CD4-positive, alpha-beta T cell treated with Interleukin-2 at 100 ng/mL for 4 hours (primary cell): ENCODE measurements around the gene FAM83D.

ENCODE experiments used
- DNase-seq: peaks from one replicate; pipeline ENCODE4 v3.0.0-alpha.2; 2020; ENCODE audit warnings: low spot score

The FAM83D gene

DNA sequence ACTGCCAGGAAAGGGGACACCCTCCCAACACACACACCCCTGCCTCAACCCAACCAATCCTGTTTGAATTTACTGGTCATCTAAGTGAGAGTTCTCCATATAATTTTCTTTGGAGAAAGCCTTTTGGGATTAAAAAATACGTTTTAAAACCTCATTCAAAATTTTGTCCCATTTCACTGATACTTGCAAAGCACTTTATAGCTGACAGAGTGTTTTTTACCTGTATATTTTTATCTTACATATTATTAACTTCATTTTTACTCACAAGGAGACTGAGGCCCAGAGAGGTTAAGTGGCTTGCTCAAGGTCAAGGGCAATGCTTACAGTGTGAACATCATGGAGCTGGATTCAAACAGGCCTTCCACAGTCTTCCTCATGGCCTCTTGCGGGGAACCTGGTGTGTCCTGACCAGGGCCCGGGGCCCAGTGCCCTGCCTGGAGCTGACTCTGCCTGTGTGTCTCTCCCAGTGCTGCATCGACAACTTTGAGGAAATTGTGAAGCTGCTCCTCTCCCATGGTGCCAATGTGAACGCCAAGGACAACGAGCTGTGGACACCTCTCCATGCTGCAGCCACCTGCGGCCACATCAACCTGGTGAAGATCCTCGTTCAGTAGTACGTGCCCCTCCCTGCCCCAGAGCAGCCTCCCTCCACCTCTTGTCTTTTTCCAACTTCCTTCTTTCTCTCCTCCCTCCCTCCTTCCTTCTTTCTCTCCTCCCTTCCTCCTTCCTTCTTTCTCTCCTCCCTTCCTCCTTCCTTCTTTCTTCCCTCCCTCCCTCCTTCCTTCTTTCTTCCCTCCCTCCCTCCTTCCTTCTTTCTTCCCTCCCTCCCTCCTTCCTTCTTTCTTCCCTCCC, 30.9 kb upstream of the FAM83D start:
- no peak for DNase-seq

DNA sequence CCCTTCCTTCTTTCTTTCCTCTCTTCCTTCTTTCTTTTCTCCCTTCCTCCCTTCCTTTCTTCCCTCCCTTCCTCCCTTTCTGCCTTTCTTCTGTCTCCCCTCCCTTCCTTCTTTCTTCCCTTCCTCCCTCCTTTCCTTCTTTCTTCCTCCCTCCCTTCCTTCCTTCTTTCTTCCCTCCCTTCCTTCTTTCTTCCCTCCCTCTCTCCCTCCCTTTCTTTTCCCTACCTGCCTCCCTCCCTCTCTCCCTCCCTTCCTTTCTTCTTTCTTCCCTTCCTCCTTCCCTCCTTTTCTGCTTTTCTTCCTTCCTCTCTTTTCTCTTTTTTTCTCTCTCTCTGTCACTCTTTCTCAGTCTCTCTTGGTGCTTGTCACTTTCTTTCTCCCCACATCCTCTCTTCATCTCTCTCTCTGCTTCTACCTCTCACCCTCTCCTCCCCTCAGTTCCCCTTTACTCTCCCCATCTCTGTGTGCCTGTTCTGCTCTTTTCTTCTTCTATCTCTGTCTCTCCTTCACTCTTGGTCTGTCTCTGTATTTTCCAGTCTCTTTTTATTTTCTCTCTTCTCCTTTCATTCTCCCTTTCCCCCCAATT, 30.1 kb upstream of the FAM83D start:
- DNase-seq, result no peak

DNA sequence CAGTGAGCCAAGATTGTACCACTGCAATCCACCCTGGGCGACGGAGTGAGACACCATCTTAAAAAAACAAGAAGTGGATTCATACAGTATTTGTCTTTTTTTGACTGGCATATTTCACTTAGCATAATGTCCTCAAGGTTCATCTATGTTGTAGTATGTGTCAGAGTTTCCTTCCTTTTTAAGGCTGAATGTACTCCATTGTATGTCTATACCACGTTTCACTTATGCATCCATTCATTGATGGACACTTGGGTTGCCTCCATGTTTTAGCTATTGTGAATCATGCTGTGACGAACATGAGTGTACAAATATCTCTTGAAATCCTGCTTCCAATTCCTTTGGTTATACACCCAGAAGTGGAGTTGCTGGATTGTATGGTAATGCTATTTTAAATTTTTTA, 28.9 kb upstream of the FAM83D start:
- DNase-seq, result no peak

DNA sequence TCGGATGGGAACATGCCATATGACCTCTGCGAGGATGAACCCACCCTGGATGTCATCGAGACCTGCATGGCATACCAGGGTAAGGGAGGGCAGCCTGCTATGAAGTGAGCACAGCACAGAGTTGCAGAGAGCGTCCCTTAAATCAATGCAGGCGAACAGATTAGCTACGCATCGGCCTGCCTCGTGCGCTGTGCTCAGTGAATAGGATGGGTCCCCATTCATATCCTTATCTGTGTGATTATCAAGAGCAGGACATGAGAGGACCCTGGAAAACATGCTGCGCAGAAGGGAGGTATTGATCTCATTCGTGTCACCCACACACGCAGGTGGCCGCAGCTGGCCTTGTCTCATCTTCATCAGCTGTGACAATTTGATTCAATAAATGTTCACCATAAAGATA, 25.6 kb upstream of the FAM83D start:
- no peak for DNase-seq

DNA sequence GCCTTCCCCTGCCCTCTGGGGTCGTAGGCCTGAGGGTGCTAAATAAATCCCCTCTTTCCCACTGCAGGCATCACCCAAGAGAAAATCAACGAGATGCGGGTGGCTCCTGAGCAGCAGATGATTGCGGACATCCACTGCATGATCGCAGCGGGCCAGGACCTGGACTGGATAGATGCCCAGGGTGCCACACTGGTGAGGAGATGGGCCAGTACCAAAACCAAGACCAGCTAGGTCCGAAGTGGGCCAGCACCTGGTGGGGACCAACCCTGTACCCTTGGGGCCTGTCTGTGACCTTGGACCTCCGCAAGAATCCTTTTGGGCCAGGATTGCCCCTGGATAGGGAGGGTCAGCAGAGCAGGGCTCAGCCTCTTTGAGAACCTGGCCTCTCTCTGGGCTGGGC, 23.6 kb upstream of the FAM83D start:
- DNase-seq, result no peak

DNA sequence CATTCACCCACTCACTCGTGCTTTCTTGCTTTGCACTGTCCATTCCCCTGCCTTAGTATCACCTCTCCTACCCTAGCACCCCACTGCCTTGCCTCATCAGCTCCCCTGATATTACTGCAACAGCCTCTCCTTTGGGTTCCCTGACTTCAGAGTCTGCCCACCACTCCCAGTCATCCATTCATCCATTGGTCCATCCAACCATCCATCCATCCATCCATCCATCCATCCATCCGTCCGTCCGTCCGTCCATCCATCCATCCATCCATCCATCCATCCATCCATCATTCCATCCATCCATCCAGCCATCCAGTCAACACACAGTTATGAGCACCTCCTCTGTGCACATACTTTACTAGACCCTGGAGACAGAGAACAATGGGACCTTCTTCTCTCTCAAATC, 22.9 kb upstream of the FAM83D start:
- DNase-seq, result no peak

DNA sequence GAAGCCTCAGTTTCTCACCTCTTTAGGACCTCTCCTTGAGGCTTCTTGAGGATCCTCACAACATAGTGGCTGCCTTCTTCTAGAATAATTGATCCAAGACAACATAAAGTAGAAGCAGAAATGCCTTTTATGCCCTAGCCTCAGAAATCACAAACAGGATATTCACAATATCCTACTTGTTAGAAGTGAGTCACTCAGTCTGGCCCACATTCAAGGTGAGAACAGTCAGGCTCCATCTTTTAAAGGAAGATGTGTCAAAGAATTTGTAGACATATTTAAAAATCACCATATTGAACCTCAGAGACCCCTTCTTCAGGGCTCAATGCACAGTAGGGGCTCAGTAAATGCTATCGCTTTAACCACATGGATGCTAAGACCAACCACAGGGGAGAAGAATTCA, 20.8 kb upstream of the FAM83D start:
- no peak for DNase-seq

DNA sequence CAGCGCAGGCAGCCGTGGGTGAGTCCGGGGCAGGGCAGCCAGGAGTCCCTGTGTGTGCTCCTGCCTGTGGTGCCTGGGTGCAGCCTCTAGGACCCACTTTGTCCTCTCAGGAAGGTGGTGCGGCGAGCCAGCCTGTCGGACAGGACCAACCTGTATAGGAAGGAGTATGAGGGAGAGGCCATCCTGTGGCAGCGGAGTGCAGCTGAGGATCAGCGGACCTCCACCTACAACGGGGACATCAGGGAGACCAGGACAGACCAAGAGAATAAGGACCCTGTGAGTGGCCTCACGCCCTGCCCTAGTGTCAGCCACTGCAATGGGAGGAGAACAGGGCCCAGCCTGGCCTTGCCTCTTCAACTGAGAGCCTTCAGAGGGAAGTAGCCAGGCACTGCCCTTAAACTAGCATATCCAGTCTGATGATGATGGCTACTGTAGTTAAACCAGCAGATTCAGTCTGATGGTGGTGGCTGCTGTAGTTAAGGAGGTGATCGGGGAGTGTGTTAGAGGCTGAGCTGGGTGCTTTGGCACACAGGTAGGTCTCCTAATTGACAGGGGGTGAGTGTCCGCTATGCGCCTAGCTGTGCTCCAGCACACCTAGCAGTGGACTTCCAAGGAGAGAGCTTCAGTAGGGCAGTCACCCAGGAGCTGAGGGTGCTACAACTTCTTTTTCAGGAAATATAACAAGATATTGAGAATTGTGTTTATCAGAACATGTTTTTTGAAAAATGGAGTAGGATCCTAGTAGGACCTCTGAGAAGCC, 18.1 kb upstream of the FAM83D start:
- no peak for DNase-seq

DNA sequence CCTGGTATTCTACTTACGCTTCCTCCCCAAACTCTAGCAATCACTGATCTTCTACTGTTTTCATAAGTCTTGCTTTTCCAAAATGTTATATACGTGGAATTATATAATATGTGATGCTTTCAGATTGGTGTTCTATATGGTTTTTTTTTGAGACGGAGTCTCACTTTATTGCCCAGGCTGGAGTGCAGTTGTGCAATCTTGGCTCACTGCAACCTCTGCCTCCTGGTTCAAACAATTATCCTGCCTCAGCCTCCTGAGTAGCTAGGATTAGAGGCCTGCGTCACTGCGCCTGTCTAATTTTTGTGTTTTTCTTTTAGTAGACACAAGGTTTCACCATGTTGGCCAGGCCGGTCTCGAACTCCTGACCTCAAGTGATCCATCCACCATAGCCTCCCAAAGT, 10.9 kb upstream of the FAM83D start:
- DNase-seq, result no peak

DNA sequence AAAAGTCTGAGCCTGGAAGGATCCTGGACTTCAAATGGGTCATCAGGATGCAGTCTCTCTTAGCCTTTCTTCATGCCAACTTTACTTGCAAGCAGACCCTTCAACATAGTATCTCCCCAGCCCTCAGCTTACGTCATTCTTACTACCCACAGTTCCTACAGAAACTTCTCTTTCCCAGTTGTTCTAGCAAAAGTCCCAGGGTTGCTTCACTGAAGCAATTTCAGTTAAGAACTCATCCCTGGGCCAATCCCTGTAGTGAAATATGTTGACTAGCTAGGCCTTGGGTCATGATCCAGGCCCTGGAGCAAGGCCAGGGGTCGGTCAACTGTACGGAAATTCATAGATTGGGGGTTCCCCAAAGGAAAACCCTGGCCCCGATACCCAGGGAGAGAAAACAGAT, 8.6 kb upstream of the FAM83D start:
- DNase-seq, result no peak

DNA sequence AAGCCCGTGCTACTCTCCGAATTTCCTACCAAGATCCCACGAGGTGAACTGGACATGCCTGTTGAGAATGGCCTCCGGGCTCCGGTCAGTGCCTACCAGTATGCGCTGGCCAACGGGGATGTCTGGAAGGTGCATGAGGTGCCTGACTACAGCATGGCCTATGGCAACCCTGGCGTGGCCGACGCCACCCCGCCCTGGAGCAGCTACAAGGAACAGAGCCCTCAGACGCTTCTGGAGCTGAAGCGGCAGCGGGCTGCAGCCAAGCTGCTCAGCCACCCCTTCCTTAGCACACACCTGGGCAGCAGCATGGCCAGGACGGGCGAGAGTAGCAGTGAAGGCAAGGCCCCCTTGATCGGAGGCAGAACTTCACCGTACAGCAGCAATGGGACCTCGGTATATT, 8.0 kb upstream of the FAM83D start:
- DNase-seq, result no peak

DNA sequence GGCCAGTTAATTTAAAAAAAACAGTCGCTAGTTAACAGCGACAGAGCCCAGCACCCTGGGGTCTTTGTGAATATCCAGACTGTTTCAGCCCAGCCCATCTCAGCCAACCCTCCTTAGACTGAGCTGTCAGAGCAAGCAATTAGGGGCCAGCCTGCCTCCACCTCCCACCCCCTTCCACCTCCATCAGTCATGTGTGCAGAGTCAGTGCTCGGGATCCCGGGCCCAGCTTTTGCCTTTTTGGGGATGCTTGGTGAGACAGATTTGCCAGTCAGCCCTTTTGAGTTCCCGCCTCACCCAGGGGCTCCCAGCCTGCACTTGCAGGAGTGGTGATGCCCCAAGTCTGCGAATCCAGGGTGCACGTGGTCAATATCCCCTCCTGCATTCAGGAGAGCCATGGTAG, 6.5 kb upstream of the FAM83D start:
- no peak for DNase-seq

DNA sequence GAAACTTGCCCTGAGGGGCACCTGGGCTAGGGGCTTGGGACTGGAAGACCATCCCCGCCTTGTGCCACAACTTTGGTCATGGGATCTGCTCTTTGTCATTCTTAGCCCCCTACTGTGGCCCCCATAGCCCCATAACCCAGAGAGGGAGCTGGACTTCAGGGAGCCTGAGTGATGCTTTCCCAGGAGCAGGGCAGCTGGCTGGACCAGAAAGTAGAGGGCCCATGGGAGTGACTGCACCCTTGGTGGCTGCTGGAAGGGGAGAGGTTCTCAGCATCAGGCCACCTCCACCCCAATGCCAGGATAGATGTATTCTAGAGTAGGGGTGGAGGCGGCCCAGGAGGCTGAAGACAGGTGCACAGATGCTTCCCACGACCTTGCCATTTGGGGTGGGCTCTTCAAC, 5.8 kb upstream of the FAM83D start:
- no peak for DNase-seq

DNA sequence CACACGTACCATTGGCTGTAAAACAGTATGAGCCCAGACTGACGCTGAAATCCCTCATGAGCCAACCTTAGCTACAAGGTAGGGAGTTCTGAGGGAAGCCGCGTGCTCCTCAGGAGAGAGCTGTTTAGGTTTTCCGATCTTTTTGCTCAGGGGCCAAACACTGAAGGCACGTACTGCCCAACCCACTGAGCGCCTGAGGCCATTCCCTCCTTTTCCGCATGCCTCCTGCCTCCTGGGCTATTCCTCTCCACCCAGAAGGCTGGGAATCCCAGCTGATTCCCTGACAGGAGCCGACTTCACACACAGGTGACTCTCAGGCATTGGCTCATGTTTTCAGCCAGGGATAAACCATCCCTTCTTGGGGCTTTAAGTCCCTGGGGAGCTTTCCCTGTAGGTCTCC, 5.4 kb upstream of the FAM83D start:
- DNase-seq, result no peak

DNA sequence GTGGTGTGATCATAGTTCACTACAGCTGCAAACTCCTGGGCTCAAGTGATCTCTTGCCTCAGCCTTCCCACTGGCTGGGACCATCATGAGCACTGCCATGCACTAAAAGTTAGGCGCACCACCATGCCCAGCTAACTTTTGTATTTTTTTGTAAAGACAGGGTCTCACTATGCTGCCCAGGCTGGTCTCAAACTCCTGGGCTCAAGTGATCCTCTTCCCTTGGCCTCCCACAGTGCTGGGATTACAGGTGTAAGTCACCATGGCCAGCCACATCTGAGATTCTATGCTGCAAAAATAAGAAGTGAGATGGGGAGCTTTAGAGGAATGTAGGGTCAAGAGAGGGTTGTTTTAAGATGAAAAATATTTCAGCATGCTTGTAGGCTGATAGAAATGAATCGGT, 1.5 kb upstream of the FAM83D start:
- DNase-seq, result no peak

DNA sequence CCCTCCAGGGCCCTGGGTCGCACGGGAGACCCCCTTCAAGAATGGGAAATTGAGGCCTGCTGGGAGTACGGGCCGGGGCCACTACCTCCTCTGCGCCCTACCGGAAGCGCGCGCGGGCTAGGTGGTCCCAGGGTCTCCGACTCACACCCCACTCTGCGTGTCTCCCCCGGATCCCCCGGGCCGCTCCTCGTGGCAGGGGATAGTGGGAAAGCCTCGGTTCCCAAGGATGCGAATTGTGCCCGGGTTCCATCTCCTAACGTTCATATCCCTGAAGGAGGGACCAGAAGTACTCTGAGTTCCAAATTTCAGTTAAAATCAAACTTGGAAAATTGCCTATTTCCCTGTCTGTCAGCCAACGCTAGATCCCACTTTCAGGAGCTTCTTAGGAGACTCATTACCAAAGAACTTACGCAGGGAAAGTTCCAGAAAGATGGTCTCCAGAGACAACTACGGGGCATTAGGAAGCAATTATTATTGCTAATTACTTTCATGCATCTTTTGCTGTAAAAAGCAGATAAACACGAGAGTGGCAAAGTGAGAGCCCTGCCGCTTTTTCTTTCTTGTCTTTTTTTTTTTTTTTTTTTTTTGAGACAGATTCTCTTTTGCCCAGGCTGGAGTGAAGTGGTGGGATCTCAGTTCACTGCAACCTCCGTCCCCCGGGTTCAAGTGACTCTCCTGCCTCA, 858 bp downstream of the FAM83D start:
- no peak for DNase-seq

DNA sequence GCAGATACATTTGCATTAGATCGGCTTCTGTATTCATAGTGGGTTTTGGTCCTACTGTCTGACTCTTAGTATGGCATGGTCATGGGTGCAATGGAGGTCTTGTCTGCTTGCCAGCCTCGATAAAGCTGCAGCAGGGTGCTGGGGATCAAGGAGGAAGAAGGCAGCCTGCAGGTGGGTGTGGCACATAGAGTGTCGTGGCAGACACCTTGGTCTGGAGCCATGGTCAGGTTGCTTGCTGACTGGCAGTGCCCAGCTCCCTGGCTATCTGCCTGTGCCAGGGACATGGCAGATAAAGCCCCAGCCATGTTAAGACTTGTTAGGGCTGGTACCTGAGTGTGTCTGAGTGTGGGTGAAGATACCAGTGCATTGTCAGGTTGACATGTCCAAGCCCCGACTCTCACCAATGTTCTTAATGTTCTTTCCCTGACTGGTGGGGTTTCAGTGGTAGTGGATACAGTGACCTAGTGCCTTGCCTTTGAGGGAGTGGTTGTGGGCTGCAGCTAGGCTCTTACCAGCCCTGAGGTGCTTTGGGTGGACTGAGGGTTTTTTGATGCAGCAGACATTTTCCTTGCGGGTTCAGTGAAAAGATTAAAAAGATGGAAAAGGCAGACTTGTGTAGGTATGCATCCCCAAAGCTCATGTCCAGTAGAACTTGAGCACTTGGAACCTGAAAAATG, 1.8 kb downstream of the FAM83D start:
- DNase-seq, result no peak

DNA sequence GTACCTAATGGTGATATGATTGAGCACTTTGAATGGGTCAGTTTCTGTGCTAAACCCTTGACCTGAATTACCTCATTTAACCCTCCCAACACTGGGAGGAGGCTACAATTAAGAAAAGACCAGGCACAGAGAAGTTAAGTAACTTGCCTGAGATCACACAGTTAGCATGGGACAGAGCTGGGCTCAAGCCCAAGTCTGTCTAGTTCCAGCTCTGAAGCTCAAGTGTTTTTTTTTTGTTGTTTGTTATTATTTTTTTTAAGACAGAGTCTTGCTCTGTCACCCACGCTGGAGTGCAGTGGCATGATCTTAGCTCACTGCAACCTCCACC, 4.0 kb downstream of the FAM83D start:
- no peak for DNase-seq

DNA sequence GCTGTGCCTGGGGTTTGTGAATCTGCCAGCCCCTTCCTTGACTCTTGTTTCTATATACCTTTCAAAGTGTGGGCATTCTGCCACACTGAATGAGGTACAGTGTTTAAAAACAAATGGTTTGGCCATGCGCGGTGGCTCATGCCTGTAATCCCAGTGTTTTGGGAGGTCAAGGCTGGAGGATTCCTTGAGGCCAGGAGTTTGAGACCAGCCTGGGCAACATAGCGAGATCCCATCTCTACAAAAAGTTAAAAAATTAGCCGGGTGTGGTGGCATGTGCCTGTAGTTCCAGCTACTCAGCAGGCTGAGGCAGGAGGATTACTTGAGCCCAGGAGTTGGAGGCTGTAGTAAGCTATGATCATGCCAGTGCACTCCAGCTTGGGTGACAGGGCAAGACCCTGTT, 5.8 kb downstream of the FAM83D start:
- no peak for DNase-seq

DNA sequence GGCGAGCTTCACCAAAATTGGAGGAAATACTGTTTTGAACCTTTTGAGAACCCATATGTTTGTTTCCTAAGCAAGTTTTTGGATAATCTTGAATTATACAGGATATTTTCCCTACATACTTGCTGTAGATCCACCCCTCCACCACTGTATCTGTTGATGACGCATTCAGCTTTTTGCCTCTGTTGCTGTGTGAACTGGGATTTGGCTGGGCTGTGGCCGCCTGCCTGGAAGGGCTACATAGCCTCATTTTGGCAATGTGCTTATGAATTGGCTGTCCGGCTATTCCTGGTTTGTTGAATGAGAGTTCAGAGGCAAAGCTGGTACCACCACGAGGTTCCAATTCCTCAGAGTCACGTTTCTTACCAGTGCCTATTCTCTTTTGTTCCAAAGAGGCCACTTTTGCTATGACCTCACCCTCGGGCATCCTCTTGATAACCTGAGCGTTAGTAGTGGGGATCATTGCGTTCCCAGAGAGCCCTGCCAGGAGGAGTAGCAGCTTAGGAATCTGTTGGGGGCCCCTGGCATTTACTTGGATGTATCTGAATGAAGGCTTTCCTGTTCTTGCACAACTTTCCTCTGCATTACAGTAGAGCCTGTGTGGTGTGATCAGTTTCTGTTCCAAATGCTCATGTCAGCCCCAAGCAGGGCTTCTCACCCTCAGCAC, 6.4 kb downstream of the FAM83D start:
- DNase-seq, result no peak

DNA sequence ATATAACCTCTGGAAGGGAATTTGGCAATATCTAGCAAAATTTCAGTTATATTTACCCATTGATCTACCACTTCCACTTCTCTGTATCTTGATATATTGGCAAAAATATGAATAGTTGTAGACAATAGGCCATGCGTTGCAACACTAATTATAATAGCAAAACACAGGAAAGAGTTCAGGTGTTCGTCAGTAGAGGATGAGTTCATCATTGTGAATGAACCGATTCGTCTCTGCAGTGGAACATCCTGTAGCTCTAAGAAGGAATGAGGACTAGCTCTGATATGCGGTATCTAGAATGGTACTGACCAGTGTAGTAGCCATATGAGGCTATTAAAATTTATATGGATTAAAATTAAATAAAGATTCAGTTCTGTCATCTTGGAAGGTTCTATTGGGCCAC, 8.3 kb downstream of the FAM83D start:
- DNase-seq, result no peak

DNA sequence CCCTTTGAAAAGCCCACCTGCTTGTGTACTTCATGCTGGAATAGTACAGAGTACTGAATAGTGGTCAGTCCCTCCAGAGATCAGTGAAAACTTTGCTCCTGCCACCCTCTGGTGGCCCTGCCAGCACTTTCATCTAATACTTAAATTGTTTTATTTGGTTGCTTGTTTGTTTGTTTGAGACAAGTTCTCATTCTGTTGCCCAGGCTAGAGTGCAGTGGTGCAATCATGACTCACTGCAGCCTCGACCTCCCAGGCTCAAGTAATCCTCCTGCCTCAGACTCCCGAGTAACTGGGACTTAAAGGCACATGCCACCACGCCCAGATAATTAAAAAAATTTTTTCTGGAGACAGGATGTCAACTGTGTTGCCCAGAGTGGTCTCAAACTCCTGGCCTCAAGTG, 9.1 kb downstream of the FAM83D start:
- DNase-seq, result no peak
